Measurements from ENCODE around the gene CENPP. TPM values are rescaled to one million over a fixed set of nuclear protein-coding genes. Genes with fewer than 3 reads are reported as not detected.

CENPP gene
- total and polyA plus RNA-seq, 2 donors from 2014 or later: 1.2 to 4.2 TPM

GRCh38 chr9:92545002-92545510 lies 219.3 kb downstream of the CENPP start:
- TF ChIP-seq, protein P1, sequence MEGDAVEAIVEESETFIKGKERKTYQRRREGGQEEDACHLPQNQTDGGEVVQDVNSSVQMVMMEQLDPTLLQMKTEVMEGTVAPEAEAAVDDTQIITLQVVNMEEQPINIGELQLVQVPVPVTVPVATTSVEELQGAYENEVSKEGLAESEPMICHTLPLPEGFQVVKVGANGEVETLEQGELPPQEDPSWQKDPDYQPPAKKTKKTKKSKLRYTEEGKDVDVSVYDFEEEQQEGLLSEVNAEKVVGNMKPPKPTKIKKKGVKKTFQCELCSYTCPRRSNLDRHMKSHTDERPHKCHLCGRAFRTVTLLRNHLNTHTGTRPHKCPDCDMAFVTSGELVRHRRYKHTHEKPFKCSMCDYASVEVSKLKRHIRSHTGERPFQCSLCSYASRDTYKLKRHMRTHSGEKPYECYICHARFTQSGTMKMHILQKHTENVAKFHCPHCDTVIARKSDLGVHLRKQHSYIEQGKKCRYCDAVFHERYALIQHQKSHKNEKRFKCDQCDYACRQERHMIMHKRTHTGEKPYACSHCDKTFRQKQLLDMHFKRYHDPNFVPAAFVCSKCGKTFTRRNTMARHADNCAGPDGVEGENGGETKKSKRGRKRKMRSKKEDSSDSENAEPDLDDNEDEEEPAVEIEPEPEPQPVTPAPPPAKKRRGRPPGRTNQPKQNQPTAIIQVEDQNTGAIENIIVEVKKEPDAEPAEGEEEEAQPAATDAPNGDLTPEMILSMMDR (IDR thresholded peaks at IDR 0.05; ENCODE audit: borderline replicate concordance, extremely low read depth, insufficient read depth): no peak
- H3K4me1 ChIP-seq (ENCODE audit: control insufficient read depth in 2 of 3, insufficient read depth in 2 of 3, low read depth in 1 of 3, low read length in 3 of 3): no peaks in the 10 kb centered on the region
- no peak for FAIRE-seq
- intact Hi-C loops (cut with DNase I): no loop called here
- no peaks in the 10 kb centered on the region for H3K27me3 ChIP-seq (ENCODE audit: control insufficient read depth, insufficient read depth, low read length)
- H3K4me3 ChIP-seq (ENCODE audit: low read length in 3 of 3): no peak overlapping the region
- H3K9ac ChIP-seq (ENCODE audit: low read length in 3 of 3): no peak overlapping the region
- no peak overlapping the region for H3K27ac ChIP-seq (ENCODE audit: low read depth in 2 of 2, low read length in 2 of 2)
- H3K9me3 ChIP-seq (ENCODE audit: control insufficient read depth in 2 of 3, insufficient read depth in 1 of 3, low read length in 3 of 3): no peaks in the 10 kb centered on the region
- no peaks in the 10 kb centered on the region for H3K36me3 ChIP-seq (ENCODE audit: control insufficient read depth in 2 of 3, insufficient read depth in 3 of 3, low read length in 3 of 3)
- no peak for DNase-seq

DNA sequence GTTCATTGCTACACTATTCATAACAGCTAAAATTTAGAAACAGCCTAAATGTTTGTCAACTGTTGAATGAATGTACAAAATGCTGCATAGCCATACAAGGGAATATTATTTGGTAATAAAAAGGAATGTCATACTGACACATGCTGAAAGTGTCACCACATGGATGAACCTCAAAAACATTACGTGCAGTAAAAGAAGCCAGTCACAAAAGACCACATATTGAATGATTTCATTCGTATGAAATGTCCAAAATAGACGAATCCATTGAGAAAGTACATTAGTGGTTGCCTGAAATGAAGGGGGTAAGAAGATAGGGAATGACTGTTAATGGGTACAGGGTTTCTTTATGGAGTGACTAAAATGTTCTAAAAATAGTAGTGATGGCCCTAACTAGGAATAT lies 221.6 kb downstream of the CENPP start:
- no peak for FAIRE-seq

DNA sequence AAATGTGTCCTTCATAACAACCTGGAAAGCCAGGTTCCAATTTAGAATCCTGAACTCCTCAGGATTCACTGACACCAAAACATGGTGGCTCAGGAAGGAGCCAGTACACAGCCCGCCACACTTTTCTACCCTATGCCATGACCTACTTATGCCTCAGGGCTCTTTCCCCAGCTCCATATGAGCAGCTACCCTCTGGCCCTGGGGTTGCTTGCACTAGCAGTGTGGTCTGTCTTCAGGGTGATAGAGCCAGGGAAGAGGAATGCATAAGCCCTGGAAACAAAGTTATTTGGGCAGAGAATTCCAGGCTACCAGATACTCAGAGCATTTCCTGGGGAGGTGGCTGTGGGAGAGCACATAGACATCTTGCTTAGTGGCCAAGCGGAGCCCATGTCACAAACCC lies 225.0 kb downstream of the CENPP start:
- intact Hi-C loops (cut with DNase I): no loop called here
- Histone ChIP-seq H3K4me1 (ENCODE audit: control insufficient read depth in 2 of 3, insufficient read depth in 2 of 3, low read depth in 1 of 3, low read length in 3 of 3) (no peaks in the 10 kb centered on the region), H3K4me3 (ENCODE audit: low read length in 3 of 3) (no peak overlapping the region), H3K9me3 (ENCODE audit: control insufficient read depth in 2 of 3, insufficient read depth in 1 of 3, low read length in 3 of 3) (no peaks in the 10 kb centered on the region), H3K27me3 (ENCODE audit: control insufficient read depth, insufficient read depth, low read length) (no peaks in the 10 kb centered on the region), H3K9ac (ENCODE audit: low read length in 3 of 3) (no peak overlapping the region), H3K36me3 (ENCODE audit: control insufficient read depth in 2 of 3, insufficient read depth in 3 of 3, low read length in 3 of 3) (no peaks in the 10 kb centered on the region), H3K27ac (ENCODE audit: low read depth in 2 of 2, low read length in 2 of 2) (no peak overlapping the region)
- no peak for FAIRE-seq
- TF ChIP-seq, protein P1 (IDR thresholded peaks at IDR 0.05; ENCODE audit: borderline replicate concordance, extremely low read depth, insufficient read depth): no peak
- peak in 1 of 5 donors; percentile 12 for DNase-seq

More for the DNA sequence above, 221.6 kb downstream of the CENPP start:
- TF ChIP-seq, protein P1 (IDR thresholded peaks at IDR 0.05; ENCODE audit: borderline replicate concordance, extremely low read depth, insufficient read depth): no peak
- no peak overlapping the region for H3K4me3 ChIP-seq (ENCODE audit: low read length in 3 of 3)
- H3K4me1 ChIP-seq (ENCODE audit: control insufficient read depth in 2 of 3, insufficient read depth in 2 of 3, low read depth in 1 of 3, low read length in 3 of 3): no peaks in the 10 kb centered on the region
- H3K9me3 ChIP-seq (ENCODE audit: control insufficient read depth in 2 of 3, insufficient read depth in 1 of 3, low read length in 3 of 3): no peaks in the 10 kb centered on the region
- intact Hi-C loops (cut with DNase I): no loop called here
- no peak overlapping the region for H3K27ac ChIP-seq (ENCODE audit: low read depth in 2 of 2, low read length in 2 of 2)
- H3K9ac ChIP-seq (ENCODE audit: low read length in 3 of 3): no peak overlapping the region
- H3K36me3 ChIP-seq (ENCODE audit: control insufficient read depth in 2 of 3, insufficient read depth in 3 of 3, low read length in 3 of 3): no peaks in the 10 kb centered on the region
- no peak for DNase-seq
- no peaks in the 10 kb centered on the region for H3K27me3 ChIP-seq (ENCODE audit: control insufficient read depth, insufficient read depth, low read length)

Data from kidney (tissue), 14 donors.